Right renal cortex interstitium (tissue), 3 donors: Measurements from ENCODE around the gene CFAP53. TPM values are rescaled to one million over a fixed set of nuclear protein-coding genes. Genes with fewer than 3 reads are reported as not detected.

ENCODE experiments used
- DNase-seq, 3 donors: peaks; one replicate each; pipeline ENCODE4 v3.0.0-alpha.2; 2013; ENCODE audit warnings: low read depth in 3 of 3, low spot score in 2 of 3
- polyA plus RNA-seq, 3 donors: library from polyadenylated mRNA; unstranded; fragments of 120-200 nt; gene quantifications; one replicate each; pipeline ENCODE4 v1.2.1, GENCODE V29; 2013; ENCODE audit not compliant: insufficient read length in 3 of 3

CFAP53 gene
- polyA plus RNA-seq, 3 donors: 4.0 to 4.8 (median 4.6) TPM

- DNase-seq: no peak
Observed at GRCh38 chr18:50196261-50196660, 70.0 kb downstream of the CFAP53 start.

GRCh38 chr18:50195689-50196088, 70.6 kb downstream of the CFAP53 start:
- DNase-seq: no peak

DNA sequence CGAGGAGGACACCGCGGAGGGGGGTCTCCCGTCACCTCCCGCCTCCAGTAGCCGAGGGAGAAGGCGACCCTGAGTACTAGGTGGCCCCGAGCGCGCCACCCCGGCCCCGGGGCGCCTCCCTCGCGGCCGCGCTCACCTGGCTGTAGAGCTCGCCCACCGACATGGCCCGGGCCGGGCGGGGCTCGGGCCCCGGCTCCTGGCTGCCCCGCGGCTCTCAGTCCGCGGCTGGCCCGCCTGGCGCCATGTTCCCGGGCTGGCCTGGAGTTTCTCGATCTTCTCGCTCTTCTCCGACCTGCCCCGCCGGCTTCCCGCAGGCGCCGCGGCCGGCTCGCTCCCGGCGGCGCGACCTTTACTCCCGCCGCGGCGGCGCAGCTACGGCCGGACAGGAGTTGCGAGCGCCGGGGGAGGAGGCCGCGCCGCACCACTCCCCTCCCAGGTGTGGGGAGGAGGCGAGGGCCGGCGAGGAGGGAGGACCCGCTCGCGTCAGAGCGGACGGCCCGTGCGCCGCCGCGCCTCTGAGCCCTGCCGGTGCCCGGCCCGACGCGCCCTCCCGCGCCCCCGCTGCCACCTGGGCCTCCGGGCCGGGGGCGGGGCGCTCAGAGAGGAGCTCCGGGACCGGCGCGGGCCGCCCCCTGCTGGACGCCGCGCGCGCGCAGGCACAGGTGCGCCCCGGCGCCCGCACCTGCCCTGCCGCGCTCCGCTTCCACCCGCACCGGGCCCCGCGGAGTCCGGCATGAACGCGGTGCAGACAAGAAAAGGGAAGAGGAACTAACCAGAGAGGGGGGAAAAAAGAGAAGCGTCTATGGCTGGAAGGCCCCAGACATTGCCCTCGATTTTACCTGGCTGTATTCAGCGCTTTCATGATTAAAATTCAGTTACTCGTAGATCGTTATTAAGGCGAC, 71.4 kb downstream of the CFAP53 start, which contains the start of gene MYO5B:
MYO5B (minus strand) TSS at position 517 of the 902 bp plus-strand sequence; CDS start at position 163, 354 bp downstream.
- DNase-seq: no peak

GRCh38 chr18:50193796-50194630, 72.3 kb downstream of the CFAP53 start:
- DNase-seq: no peak

DNA sequence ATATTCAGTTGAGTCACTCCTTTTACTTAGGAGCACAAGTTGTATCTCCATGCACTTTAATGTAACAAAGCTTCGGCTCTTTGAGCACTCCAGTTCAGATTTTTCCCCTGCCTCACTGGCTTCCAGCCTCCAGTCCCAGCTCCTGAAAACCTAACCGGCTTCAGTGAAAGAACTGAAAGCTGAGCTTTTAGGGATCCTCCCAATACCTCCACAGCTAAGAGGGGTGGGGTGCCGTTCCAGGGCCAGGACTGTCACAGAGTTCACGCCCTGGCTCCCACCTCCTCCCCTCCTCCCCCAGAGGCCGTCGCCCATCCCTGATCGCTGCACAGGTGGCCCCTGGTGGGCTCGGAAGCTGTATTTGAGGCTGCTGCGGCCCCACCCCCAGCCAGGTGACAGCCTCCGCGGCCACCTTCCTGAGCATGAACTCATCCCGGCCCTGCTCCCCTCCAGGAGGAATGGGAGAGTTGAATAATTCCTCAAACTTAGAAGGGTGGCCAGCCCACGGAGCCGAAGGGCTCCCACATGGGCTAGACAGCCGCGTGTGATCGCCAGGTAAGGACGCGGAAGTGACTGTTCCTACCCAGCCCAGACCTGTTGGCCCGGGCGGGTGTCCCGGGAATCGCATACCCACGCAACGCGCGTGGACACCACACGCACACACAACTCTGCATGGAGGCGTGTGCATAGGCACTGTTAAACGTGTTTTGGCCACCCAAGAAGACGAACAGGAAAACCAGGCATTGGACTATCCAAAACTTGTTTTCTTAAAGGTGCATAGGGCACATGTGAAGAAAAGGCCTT, 73.1 kb downstream of the CFAP53 start:
- DNase-seq: no peak

- no peak for DNase-seq
Observed at GRCh38 chr18:50190926-50191325, 75.4 kb downstream of the CFAP53 start.

DNA sequence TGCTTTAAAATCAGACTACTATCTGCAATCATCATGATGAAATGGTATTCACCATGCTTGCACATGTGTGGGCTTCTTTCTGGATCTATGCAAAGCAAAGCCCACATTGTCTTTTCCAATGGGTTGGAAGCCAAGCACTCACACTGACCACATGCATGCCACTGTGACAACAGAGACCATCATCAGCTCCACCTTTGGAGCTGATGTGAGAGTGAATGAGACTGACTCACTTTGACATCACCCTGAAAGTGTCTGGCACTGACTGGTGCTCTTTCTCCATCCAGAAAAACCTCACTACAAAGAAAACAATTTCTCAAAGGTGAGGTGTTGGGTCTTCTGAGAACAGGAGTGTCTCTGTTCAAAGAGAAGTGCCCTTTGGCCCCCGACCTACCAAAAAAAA, 76.1 kb downstream of the CFAP53 start:
- no peak for DNase-seq

DNA sequence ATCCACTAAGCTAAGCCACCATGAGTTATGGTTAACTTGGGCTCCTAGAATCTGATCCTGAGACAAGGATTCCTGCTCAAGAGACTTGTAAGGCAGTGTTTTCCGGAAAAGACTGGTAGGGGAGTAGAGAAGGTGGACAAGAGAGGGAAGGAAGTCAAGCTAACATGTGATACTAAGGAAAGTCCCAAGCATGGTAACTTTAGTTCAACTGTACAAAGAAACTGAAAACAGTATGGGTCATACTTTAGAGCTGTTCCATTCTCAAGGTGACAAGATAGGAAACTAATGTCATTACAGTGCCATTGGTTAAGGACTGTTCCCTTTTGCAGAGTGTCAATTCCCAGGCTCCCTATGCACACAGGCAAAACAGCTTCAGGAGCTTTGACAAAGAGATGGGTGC, 77.1 kb downstream of the CFAP53 start:
- no peak for DNase-seq

DNA sequence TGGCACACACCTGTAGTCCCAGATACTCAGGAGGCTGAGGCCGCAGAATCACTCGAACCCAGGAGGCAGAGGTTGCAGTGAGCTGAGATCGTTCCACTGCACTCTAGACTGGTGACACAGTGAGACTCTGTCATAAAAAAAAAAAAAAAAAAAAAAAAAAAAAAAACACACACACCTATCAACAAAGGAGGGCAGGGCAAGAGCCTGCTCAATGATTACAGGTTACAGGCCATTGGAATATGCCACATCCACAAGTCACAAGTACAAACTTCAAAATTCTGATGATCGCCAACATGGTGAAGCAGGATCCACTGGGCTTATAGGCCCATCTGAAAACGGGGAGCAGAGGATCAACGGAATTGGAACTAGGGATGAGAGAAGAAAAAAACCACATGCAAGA, 77.6 kb downstream of the CFAP53 start:
- DNase-seq: no peak

- no peak for DNase-seq
Observed at GRCh38 chr18:50187659-50188058, 78.6 kb downstream of the CFAP53 start.

- DNase-seq: no peak
Observed at GRCh38 chr18:50186385-50186784, 79.9 kb downstream of the CFAP53 start.

DNA sequence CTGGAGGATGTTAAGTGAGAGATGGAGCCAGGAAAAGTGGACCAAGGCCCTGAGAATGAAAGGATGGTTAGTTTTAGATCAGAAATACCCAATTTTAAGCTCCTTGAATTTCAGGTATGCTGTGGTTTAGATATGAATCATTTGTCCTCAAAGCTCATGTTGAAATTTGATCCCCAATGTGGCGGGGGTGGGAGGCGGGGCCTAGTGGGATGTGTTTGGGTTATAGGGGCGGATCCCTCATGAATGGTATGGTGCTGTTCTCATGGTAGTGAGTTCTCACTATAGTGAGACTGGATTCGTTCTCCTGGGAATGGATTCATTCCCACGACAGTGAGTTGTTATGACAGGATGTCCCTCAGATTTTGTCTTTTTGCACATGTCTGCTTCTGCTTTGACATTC, 82.7 kb downstream of the CFAP53 start:
- no peak for DNase-seq

DNA sequence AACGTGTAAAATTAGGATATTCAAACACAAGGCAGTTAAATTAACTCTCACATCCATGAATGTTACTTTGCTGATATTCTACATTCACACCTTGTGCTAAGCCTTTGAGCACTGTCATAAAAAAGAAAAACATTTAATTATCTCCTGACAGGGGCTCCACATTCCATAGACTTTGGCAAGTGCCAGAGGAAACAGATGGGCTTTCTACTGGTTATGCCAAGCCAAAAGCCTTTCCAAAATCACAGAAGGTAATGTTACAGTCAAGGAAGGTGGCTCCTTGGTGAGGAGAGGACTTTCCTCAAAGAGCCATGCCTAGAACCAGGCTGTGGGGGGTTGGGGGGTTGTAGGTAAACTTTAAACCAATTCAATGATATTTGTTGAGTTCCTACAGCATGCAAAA, 83.8 kb downstream of the CFAP53 start:
- no peak for DNase-seq

GRCh38 chr18:50181590-50181989, 84.7 kb downstream of the CFAP53 start:
- DNase-seq: no peak

GRCh38 chr18:50179465-50179864, 86.8 kb downstream of the CFAP53 start:
- no peak for DNase-seq

DNA sequence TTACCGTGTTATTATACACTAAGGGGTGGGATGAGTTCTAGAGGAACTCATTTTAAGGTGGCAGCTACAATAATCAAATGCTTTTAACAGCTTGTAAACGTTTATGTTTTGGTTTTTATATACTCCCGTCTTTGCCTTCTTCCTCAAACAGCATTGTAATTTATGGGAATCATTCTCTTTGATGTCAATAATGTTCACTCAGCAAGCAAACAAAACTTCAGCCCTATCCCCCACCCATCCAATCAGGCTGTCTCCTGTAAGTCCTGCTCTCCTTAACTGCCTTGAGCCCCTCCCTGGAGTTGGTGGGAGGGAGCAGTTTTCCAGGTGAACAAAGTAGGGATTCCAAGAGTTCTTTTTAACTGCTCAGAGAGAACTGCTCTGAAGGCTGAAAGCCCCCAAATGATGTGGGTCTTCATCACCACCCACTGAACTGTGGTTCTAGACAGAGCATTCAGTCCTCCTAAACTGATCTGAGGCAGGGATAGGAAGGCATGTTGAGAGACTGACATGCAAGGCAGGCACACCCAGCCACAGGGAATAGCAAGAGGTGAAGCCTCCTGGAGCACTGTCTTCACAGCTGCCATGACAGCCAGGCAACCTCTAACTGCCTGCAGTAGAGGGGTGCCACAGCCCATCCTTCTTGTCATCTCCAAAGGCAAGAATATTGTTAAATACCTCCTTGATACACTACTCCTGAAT, 88.9 kb downstream of the CFAP53 start:
- DNase-seq: no peak
